K562 (cell line): ENCODE data around the gene NVL. TPM values are rescaled to one million over a fixed set of nuclear protein-coding genes. Genes with fewer than 3 reads are reported as not detected.

Experiments used
- ARHGAP35 ChIP-seq: fragments of 450-650 bp; IDR thresholded peaks from 2 replicates; pipeline ENCODE4 v1.6.1; 2018; ENCODE audit not compliant: partially characterized antibody
- CBX2 ChIP-seq: fragments of 200-600 bp; sonication (generic); IDR thresholded peaks from one replicate; pipeline ENCODE4 v1.6.1; 2012; ENCODE audit warnings: mild to moderate bottlenecking, low read length, inconsistent platforms; ENCODE audit not compliant: insufficient read depth, poor library complexity, severe bottlenecking
- CEBPB ChIP-seq: fragments of 450-650 bp; IDR thresholded peaks from 2 replicates; pipeline ENCODE4 v1.6.1; 2016; ENCODE audit warnings: missing genetic modification characterization, missing compliant biosample characterization
- CUX1 ChIP-seq: fragments of 200-800 bp; sonication (Bioruptor generic); IDR thresholded peaks from 2 replicates; pipeline ENCODE4 v1.6.1; 2016; ENCODE audit warnings: missing genetic modification characterization, missing compliant biosample characterization
- ELF2 ChIP-seq: fragments of 250-450 bp; sonication (Bioruptor Pico); IDR thresholded peaks from 2 replicates; pipeline ENCODE4 v1.5.0; 2021; ENCODE audit warnings: mild to moderate bottlenecking
- HNRNPK ChIP-seq: fragments of 200-400 bp; formaldehyde crosslinking; IDR thresholded peaks from one replicate; pipeline ENCODE4 v1.6.1; 2018; ENCODE audit warnings: mild to moderate bottlenecking, low read depth, low read length; ENCODE audit not compliant: poor library complexity, severe bottlenecking
- MYC ChIP-seq, 2 experiments: fragments of 250-450 bp in 1 of 2; sonication (Bioruptor Pico) in 1 of 2; IDR thresholded peaks; 2 replicates each; pipeline versions ENCODE4 v1.5.1 to v1.6.1; 2012 to 2021; ENCODE audit warnings: low read depth in 2 of 2, borderline replicate concordance in 1 of 2, improper control_type of control experiment in 1 of 2, low read length in 1 of 2, mild to moderate bottlenecking in 1 of 2, moderate library complexity in 1 of 2
- OTX1 ChIP-seq: fragments of 450-650 bp; formaldehyde crosslinking; IDR thresholded peaks from 2 replicates; pipeline ENCODE4 v1.4.0; 2022; ENCODE audit warnings: mild to moderate bottlenecking
- SMARCA4 ChIP-seq: fragments of 450-650 bp; IDR thresholded peaks from 2 replicates; pipeline ENCODE4 v1.6.1; 2016
- SMARCE1 ChIP-seq: fragments of 450-650 bp; IDR thresholded peaks from 2 replicates; pipeline ENCODE4 v1.7.1; 2016; ENCODE audit warnings: mild to moderate bottlenecking
- YBX1 ChIP-seq: fragments of 450-650 bp; IDR thresholded peaks from 2 replicates; pipeline ENCODE4 v1.7.1; 2016; ENCODE audit warnings: mild to moderate bottlenecking
- ZNF133 ChIP-seq: fragments of 250-450 bp; sonication (Bioruptor Pico); IDR thresholded peaks from 2 replicates; pipeline ENCODE4 v1.4.0; 2020; ENCODE audit warnings: mild to moderate bottlenecking
- ZNF263 ChIP-seq: sonication (generic); formaldehyde crosslinking; IDR thresholded peaks from 2 replicates; pipeline ENCODE4 v1.8.0; 2022; ENCODE audit warnings: mild to moderate bottlenecking, missing genetic modification reagents, borderline replicate concordance
- ZNF3 ChIP-seq: fragments of 250-450 bp; sonication (Bioruptor Pico); IDR thresholded peaks from 2 replicates; pipeline ENCODE4 v1.5.0; 2021; ENCODE audit warnings: mild to moderate bottlenecking, moderate library complexity
- ZNF347 ChIP-seq: fragments of 450-650 bp; formaldehyde crosslinking; IDR thresholded peaks from 2 replicates; pipeline ENCODE4 v1.4.0; 2020; ENCODE audit warnings: low read depth, mild to moderate bottlenecking, moderate library complexity
- ZSCAN29 ChIP-seq: fragments of 450-650 bp; IDR thresholded peaks from 2 replicates; pipeline ENCODE4 v1.6.1; 2017
- polyA plus RNA-seq, 8 experiments: library from polyadenylated mRNA; depleted of rRNA in 4 of 8; stranded (reverse) in 5 of 8; unstranded in 3 of 8; fragments of >200 nt; fragmentation: Nextera tagmentation in 2 of 8; fragmentation: Illumina TruSeq in 1 of 8; extraction: Ambion mirVana in 2 of 8; extraction: Trizol in 1 of 8; gene quantifications; 2 replicates each; pipeline versions ENCODE4 v1.2.1 to v1.2.3, GENCODE V29; 2011 to 2014; ENCODE audit warnings: inconsistent platforms in 1 of 8, missing spikeins in 1 of 8
- total RNA-seq, 7 experiments: library from RNA; depleted of rRNA in 6 of 7; stranded (reverse); fragments of >200 nt in 6 of 7; fragmentation: Illumina TruSeq in 2 of 7; extraction: Trizol in 2 of 7; gene quantifications; 2 replicates each; pipeline versions ENCODE4 v1.2.1 to v1.2.3, GENCODE V29; 2011 to 2021; ENCODE audit warnings: low replicate concordance in 1 of 7
- TF ChIP-seq, protein P1 (sequence below), 2 experiments: IDR thresholded peaks in 1 of 2; conservative IDR thresholded peaks in 1 of 2; 2 replicates each; pipeline ENCODE4 v1.6.1; 2016; ENCODE audit warnings: low read depth in 2 of 2, mild to moderate bottlenecking in 1 of 2, missing compliant biosample characterization in 1 of 2, missing genetic modification characterization in 1 of 2, moderate library complexity in 1 of 2

NVL gene
- total and polyA plus RNA-seq, 9 of the 15 experiments (the other 6 are each of a cell fraction or from before 2014, with no cell fraction given): 32.5 to 86.6 (median 62.9) TPM

DNA sequence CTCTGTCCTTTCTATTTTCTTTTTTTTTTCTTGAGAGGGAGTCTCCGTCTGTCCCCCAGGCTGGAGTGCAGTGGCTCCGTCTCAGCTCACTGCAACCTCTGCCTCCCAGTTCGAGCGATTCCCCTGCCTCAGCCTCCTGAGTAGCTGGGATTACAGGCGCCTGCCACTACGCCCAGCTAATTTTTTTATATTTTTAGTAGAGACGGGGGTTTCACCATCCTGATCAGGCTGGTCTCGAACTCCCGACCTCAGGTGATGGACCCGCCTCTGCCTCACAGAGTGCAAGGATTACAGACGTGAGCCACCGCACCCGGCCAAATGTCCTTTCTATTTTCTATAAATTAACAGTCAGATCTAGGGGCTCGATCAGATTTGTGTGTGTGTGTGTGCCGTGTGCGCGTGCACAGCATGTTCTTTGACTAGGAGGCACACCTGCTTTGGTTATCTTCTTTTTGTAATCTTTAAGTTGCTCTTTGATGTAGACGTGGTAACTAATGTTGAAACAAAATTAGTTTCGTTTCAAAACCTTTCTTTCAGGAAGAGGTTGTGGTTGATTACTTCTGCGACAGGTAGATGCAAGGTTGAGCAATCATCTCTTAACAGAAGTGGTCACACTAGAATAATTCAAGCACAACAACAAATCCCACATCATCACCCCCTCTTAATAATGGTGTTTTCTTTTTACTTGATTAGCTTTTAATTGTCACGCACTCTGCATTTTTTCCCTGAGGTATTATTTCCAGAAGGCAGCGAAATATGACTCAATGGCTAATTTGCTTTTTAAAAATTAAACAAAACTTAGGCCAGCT lies 147.7 kb downstream of the NVL start (continued):
- peak; percentile 89 for TF ChIP-seq CEBPB (tag)
- no peak for TF ChIP-seq CBX2
- no peak for TF ChIP-seq ZNF263 (CRISPR knock-in tag)
- TF ChIP-seq MYC (IDR thresholded peaks at IDR 0.05; ENCODE audit: low read depth, low read length): no peak
- peak; percentile 38; the same call in 1 of the 2 replicates for TF ChIP-seq MYC (CRISPR knock-in tag; IDR thresholded peaks at IDR 0.05; ENCODE audit: borderline replicate concordance, low read depth)
- no peak for TF ChIP-seq YBX1
- TF ChIP-seq SMARCE1: 0 out of 2 replicates have a peak, but pooled peaks have one; percentile 41
- no peak for TF ChIP-seq ZSCAN29
- TF ChIP-seq ZNF133 (CRISPR knock-in tag): no peak
- TF ChIP-seq CUX1: no peak
- 0 out of 2 replicates have a peak, but pooled peaks have one; percentile 41 for TF ChIP-seq SMARCA4
- TF ChIP-seq HNRNPK: no peak
- TF ChIP-seq ARHGAP35: no peak
- no peak for TF ChIP-seq ELF2
- TF ChIP-seq ZNF3 (CRISPR knock-in tag): no peak
- TF ChIP-seq ZNF347 (CRISPR knock-in tag): no peak
- no peak for TF ChIP-seq OTX1 (CRISPR knock-in tag)
- TF ChIP-seq, protein P1, sequence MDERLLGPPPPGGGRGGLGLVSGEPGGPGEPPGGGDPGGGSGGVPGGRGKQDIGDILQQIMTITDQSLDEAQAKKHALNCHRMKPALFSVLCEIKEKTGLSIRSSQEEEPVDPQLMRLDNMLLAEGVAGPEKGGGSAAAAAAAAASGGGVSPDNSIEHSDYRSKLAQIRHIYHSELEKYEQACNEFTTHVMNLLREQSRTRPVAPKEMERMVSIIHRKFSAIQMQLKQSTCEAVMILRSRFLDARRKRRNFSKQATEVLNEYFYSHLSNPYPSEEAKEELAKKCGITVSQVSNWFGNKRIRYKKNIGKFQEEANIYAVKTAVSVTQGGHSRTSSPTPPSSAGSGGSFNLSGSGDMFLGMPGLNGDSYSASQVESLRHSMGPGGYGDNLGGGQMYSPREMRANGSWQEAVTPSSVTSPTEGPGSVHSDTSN (CRISPR knock-in tag; IDR thresholded peaks at IDR 0.05; ENCODE audit: low read depth): no peak
- TF ChIP-seq, protein P1 (tag; conservative IDR thresholded peaks at IDR 0.05; ENCODE audit: low read depth): no peak
